ENCODE measurements around the gene SOHLH2.

SOHLH2 gene

DNA sequence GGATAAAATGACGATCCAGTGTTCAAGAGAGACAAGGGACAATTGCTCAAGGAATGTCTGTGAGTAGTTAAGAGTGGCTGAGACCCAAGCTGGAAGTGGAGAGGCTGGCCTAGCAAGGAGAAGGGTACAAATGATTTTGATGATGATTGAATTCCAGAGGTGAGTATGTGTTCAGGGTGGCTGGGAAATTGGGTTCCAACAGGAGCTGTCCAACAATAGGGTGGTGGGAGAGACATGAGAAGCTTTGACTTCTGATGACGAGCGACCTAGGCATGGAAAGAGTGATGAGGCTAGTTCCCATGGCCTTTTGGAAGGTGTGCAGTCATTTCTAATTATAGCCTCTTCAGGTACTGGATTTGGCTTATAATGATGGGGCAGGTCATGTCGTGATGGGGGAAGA lies 54.1 kb downstream of the SOHLH2 start:
- DNase-seq, result no peak
- TF ChIP-seq POLR2A (IDR thresholded peaks at IDR 0.05; ENCODE audit: low read length), result no peak
- TF ChIP-seq GATA1 (IDR thresholded peaks at IDR 0.05; ENCODE audit: low read depth, low read length), result no peak

GRCh38 chr13:36158611-36159010 lies 55.7 kb downstream of the SOHLH2 start:
- TF ChIP-seq GATA1 (IDR thresholded peaks at IDR 0.05; ENCODE audit: low read depth, low read length), result no peak
- no peak for TF ChIP-seq POLR2A (IDR thresholded peaks at IDR 0.05; ENCODE audit: low read length)
- DNase-seq, result no peak

- no peak for DNase-seq
- no peak for TF ChIP-seq GATA1 (IDR thresholded peaks at IDR 0.05; ENCODE audit: low read depth, low read length)
- TF ChIP-seq POLR2A (IDR thresholded peaks at IDR 0.05; ENCODE audit: low read length), result no peak
These were observed 56.9 kb downstream of the SOHLH2 start for GRCh38 chr13:36157480-36157879.

- no peak for DNase-seq
- TF ChIP-seq GATA1 (IDR thresholded peaks at IDR 0.05; ENCODE audit: low read depth, low read length) (no peak), POLR2A (IDR thresholded peaks at IDR 0.05; ENCODE audit: low read length) (no peak)
These were observed 59.6 kb downstream of the SOHLH2 start for GRCh38 chr13:36154567-36155291.

- no peak for TF ChIP-seq POLR2A (IDR thresholded peaks at IDR 0.05; ENCODE audit: low read length)
- TF ChIP-seq GATA1 (IDR thresholded peaks at IDR 0.05; ENCODE audit: low read depth, low read length), result no peak
These were observed 62.8 kb downstream of the SOHLH2 start for GRCh38 chr13:36151591-36151990.

GRCh38 chr13:36148446-36148845 lies 65.9 kb downstream of the SOHLH2 start:
- no peak for DNase-seq
- TF ChIP-seq GATA1 (IDR thresholded peaks at IDR 0.05; ENCODE audit: low read depth, low read length), result no peak
- TF ChIP-seq POLR2A (IDR thresholded peaks at IDR 0.05; ENCODE audit: low read length), result no peak

More at GRCh38 chr13:36151591-36151990, 62.8 kb downstream of the SOHLH2 start:
- no peak for DNase-seq

- no peak for DNase-seq
- no peak for TF ChIP-seq GATA1 (IDR thresholded peaks at IDR 0.05; ENCODE audit: low read depth, low read length)
- TF ChIP-seq POLR2A (IDR thresholded peaks at IDR 0.05; ENCODE audit: low read length), result no peak
These were observed 67.0 kb downstream of the SOHLH2 start for GRCh38 chr13:36147330-36147729.

DNA sequence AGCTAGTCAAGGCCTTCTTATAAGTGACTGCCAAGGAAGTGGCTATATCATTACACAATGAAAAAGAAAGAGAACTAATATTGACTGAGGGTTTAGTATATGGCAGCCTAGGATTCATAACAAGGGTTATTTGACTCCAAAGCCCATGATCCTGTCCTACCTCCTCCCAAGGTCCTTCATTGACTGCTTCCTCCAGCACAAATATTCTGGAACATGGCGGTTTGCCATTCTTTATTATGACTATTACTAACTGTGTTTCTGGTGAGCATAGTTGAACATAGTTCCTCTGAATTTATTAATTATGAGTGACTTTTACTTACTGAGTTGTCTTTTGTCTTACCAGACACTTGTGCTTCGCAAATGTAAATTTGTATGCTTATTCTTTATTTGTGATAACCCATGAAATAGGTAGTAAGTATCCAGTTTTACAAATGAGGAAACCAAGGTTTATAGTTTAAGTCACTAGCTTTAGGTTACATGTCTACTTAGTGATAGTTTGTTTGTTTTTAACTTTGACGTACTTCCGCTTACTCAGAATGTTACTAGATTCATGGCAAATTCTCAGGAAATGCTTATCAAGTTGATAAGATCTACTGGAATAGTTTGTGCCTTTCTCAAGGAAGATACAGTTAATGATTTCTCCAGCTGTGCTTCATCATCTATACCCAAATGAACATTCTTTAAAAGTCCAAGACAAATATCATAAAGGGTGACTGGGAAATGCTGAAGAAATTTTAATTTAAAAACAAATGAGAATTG lies 67.7 kb downstream of the SOHLH2 start:
- DNase-seq, result no peak
- TF ChIP-seq GATA1 (IDR thresholded peaks at IDR 0.05; ENCODE audit: low read depth, low read length) (no peak), POLR2A (IDR thresholded peaks at IDR 0.05; ENCODE audit: low read length) (no peak)

DNA sequence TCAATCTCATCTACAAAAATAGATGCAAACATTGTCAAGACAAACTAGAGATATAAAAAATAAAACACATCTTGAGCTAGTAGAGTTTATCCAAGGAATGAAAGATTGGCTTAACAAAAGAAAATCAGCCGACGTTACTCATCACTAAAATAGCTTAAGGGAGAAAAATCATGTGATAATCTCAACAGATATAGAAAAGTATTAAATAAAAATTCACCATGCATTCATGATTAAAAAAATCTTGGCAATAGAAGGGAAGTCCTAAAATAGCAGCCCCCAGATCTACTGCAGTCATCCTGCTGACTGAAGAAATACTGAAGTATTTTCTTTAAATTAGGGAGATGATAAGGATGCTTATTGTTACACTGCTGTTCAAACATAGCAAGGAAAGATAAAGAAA lies 70.6 kb downstream of the SOHLH2 start:
- DNase-seq, result no peak
- no peak for TF ChIP-seq GATA1 (IDR thresholded peaks at IDR 0.05; ENCODE audit: low read depth, low read length)
- TF ChIP-seq POLR2A (IDR thresholded peaks at IDR 0.05; ENCODE audit: low read length), result no peak

- no peak for TF ChIP-seq POLR2A (IDR thresholded peaks at IDR 0.05; ENCODE audit: low read length)
- TF ChIP-seq GATA1 (IDR thresholded peaks at IDR 0.05; ENCODE audit: low read depth, low read length), result no peak
- DNase-seq, result no peak
These were observed 71.6 kb downstream of the SOHLH2 start for GRCh38 chr13:36142735-36143134.

DNA sequence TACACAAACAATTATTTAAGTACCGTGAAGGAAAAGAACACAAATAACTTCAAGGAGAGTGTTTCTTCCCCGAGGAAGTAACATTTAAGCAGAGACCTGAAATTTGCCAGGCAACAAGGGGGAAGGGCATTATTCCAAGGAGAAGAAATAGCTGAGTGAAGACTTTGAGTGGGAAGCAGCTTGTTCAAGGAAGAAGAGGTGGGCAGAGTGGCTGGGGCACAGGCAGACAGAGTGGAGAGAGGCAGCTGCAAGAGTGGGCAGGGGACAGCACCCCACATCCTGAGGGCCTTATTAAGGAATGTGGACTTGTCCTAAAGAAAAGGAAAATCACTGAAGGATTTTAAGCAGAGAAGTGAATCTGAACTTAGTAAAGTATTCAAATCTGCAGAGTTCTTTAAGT lies 78.5 kb downstream of the SOHLH2 start:
- no peak for DNase-seq
- no peak for TF ChIP-seq POLR2A (IDR thresholded peaks at IDR 0.05; ENCODE audit: low read length)
- TF ChIP-seq GATA1 (IDR thresholded peaks at IDR 0.05; ENCODE audit: low read depth, low read length), result no peak

GRCh38 chr13:36134632-36135031 lies 79.7 kb downstream of the SOHLH2 start:
- no peak for DNase-seq
- no peak for TF ChIP-seq POLR2A (IDR thresholded peaks at IDR 0.05; ENCODE audit: low read length)
- TF ChIP-seq GATA1 (IDR thresholded peaks at IDR 0.05; ENCODE audit: low read depth, low read length), result no peak

DNA sequence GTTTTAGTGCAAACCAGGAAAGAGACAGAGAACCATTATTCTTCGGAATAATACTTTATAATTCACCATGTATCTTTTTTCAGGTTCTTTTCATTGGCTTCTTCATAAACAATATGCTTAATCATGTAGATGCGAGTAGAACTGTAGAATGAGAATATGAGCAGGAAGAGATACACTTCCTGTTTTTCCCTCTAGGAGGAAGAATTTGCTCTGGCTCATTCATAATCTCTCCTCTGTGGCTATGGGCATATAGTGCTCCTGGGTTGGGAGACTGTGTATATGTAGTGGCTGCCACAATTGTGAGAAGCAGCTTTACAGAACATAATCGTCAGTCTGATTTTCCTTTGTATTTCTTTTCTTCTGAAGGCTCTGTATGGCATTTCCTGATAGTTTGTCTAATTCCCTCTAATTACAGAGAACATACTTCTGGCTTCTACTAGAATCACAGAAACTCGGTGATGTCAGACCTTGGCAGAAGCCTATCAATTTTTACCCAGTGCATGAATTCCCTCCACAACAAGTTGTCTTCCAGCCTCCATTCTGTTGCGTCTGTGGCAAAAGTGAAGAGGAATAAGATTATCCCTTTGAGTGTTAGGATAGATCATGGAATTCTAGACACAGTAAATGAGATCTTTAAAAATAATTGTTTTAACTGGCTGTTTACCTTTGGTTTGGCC lies 80.3 kb downstream of the SOHLH2 start:
- TF ChIP-seq POLR2A (IDR thresholded peaks at IDR 0.05; ENCODE audit: low read length) (no peak), GATA1 (IDR thresholded peaks at IDR 0.05; ENCODE audit: low read depth, low read length) (no peak)
- no peak for DNase-seq

DNA sequence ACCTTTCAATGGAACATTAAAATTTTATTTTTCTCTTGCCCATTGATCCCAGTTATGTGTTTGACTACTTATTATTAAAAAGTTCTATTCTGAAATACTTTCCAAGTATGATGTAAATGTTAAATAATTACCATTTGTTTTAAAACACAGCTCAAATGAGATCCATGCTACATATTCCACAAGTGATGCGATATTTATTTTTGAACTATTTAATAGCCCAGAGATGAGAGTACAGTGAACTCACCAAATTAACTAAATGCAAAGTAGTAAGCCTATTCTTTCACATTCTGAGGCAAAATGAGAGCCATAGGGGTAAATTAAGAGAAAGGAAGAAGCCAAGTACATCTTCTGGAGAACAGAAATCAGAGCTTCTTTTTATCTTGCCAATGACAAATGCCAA lies 82.0 kb downstream of the SOHLH2 start:
- TF ChIP-seq GATA1 (IDR thresholded peaks at IDR 0.05; ENCODE audit: low read depth, low read length), result no peak
- no peak for TF ChIP-seq POLR2A (IDR thresholded peaks at IDR 0.05; ENCODE audit: low read length)
- no peak for DNase-seq
